HL-60/S4 (cell line): ENCODE data around the gene DLG2.
"Not testable (repeated sequence)": the region's sequence is repeated elsewhere in the genome, so short reads cannot be mapped to it uniquely, and the experiment has no call there.

Experiments
- in situ Hi-C: fragments of 300-500 bp; cut with MboI; formaldehyde crosslinking; loops from 2 replicates; pipeline ENCODE4 v1.14.3; 2022; ENCODE audit warnings: low sequenced_read_pairs

Gene DLG2

GRCh38 chr11:85627332-85627997 is at the start of gene DLG2:
Gene DLG2, minus strand, starts transcription at chr11:85627344.
- in situ Hi-C loops: no loop called here

GRCh38 chr11:85673393-85673792 is 46.2 kb upstream of the DLG2 start:
- in situ Hi-C loops: no loop called here

GRCh38 chr11:85672105-85672902 is 45.2 kb upstream of the DLG2 start:
- in situ Hi-C loops: no loop called here

GRCh38 chr11:85670949-85671663 is 44.0 kb upstream of the DLG2 start:
- in situ Hi-C loops: not testable (repeated sequence)

GRCh38 chr11:85668157-85668556 is 41.0 kb upstream of the DLG2 start:
- in situ Hi-C loops: no loop called here

GRCh38 chr11:85666687-85667086 is 39.5 kb upstream of the DLG2 start:
- in situ Hi-C loops: no loop called here

- in situ Hi-C loops: no loop called here
These were observed 38.6 kb upstream of the DLG2 start for GRCh38 chr11:85665733-85666132.

GRCh38 chr11:85664615-85665481 is 37.7 kb upstream of the DLG2 start, which contains the start of gene CREBZF:
Gene CREBZF, minus strand, starts transcription at chr11:85665129. Its CDS starts 254 bp downstream, at chr11:85664875.
- in situ Hi-C loops: no loop called here

GRCh38 chr11:85663753-85664614 is 36.8 kb upstream of the DLG2 start:
- in situ Hi-C loops: no loop called here

GRCh38 chr11:85663080-85663752 is 36.1 kb upstream of the DLG2 start:
- in situ Hi-C loops: no loop called here

- in situ Hi-C loops: no loop called here
These were observed 35.0 kb upstream of the DLG2 start for GRCh38 chr11:85661972-85662664.

- in situ Hi-C loops: no loop called here
These were observed 31.0 kb upstream of the DLG2 start for GRCh38 chr11:85658180-85658579.

- in situ Hi-C loops: no loop called here
These were observed 29.6 kb upstream of the DLG2 start for GRCh38 chr11:85656777-85657176.

- in situ Hi-C loops: not testable (repeated sequence)
These were observed 27.2 kb upstream of the DLG2 start for GRCh38 chr11:85654343-85654742.

GRCh38 chr11:85652786-85653447 is 25.8 kb upstream of the DLG2 start:
- in situ Hi-C loops: no loop called here

GRCh38 chr11:85651118-85651517 is 24.0 kb upstream of the DLG2 start:
- in situ Hi-C loops: no loop called here

- in situ Hi-C loops: no loop called here
These were observed 20.6 kb upstream of the DLG2 start, which contains the start of gene TMEM126A for GRCh38 chr11:85647604-85648299. Gene TMEM126A, plus strand, starts transcription at chr11:85647967. Its CDS starts 2,289 bp downstream, at chr11:85650256.
